ENCODE measurements around the gene CLDN25. TPM values are rescaled to one million over a fixed set of nuclear protein-coding genes. Genes with fewer than 3 reads are reported as not detected.

CLDN25 gene
- total RNA-seq, 1 experiment from 2014 or later: not detected

DNA sequence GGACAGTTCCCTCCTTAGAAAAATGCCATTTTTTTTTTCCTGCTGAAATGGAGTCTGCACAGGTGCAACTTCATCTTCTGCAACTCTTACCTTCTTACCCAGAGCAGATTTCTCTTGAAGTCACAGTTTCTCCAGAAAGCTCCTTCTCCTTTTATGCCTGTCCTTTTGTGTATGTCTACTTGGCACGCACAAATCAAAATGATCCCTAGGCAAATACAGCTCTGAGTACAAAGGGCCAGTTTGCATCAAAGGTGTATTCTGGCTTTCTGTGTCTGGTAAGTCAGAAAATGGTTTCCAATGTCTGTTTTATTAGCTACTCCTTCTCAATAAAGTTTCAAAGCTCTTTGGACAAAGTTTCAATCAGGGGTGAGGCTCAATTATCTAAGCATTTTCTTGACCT is 2.5 kb downstream of the CLDN25 start:
- Histone ChIP-seq H3K36me3 (ENCODE audit: control insufficient read depth in 1 of 2, insufficient read depth in 2 of 2, low read length in 2 of 2) (no peaks in the 10 kb centered on the region), H3K79me2 (ENCODE audit: insufficient read depth, low read length) (no peaks in the 10 kb centered on the region), H3K27me3 (ENCODE audit: insufficient read depth, low read length) (no peaks in the 10 kb centered on the region), H3K4me3 (replicated peaks in 1 of 2; ENCODE audit: low read depth in 1 of 2, low read length in 2 of 2) (no peak overlapping the region), H3K9me3 (ENCODE audit: control insufficient read depth in 1 of 2, insufficient read depth in 1 of 2, low read depth in 1 of 2, low read length in 2 of 2) (no peaks in the 10 kb centered on the region), H3K4me1 (ENCODE audit: control insufficient read depth in 1 of 2, insufficient read depth in 2 of 2, low read length in 2 of 2) (peaks cover 0 to 4% of the 10 kb centered on the region in 2 experiments; a peak in 1 of 4 replicates), H2AFZ (ENCODE audit: low read depth, low read length, poor library complexity, severe bottlenecking) (no peak overlapping the region), H3K27ac (ENCODE audit: low read depth, low read length) (no peak overlapping the region), H3K9me2 (ENCODE audit: insufficient read depth) (no peaks in the 10 kb centered on the region), H3K4me2 (ENCODE audit: low read length) (no peak overlapping the region), H4K20me1 (ENCODE audit: insufficient read depth) (no peaks in the 10 kb centered on the region), H3K9ac (ENCODE audit: low read length) (no peak overlapping the region)
- ChIA-PET RAD21 (ENCODE audit: low non-redundant PET in 1 of 2, low total read pairs in 2 of 2, uncharacterized antibody in 2 of 2, unreplicated experiment in 2 of 2) (no interaction called here), POLR2A (no interaction called here), CTCF (interaction anchor here (1.6 to 1.9 kb wide), 2 partner anchors 9 to 14 kb away, joined by 3 to 6 read pairs; partner anchors contain the start of gene ZW10)
- ATAC-seq (no peak), DNase-seq (ENCODE audit: low read depth, low spot score) (no peak)
- BruUV-seq (replicated peaks): no TSS peak
- TF ChIP-seq, protein P1, sequence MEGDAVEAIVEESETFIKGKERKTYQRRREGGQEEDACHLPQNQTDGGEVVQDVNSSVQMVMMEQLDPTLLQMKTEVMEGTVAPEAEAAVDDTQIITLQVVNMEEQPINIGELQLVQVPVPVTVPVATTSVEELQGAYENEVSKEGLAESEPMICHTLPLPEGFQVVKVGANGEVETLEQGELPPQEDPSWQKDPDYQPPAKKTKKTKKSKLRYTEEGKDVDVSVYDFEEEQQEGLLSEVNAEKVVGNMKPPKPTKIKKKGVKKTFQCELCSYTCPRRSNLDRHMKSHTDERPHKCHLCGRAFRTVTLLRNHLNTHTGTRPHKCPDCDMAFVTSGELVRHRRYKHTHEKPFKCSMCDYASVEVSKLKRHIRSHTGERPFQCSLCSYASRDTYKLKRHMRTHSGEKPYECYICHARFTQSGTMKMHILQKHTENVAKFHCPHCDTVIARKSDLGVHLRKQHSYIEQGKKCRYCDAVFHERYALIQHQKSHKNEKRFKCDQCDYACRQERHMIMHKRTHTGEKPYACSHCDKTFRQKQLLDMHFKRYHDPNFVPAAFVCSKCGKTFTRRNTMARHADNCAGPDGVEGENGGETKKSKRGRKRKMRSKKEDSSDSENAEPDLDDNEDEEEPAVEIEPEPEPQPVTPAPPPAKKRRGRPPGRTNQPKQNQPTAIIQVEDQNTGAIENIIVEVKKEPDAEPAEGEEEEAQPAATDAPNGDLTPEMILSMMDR (IDR thresholded peaks at IDR 0.05 in 2 of 3, conservative IDR thresholded peaks at IDR 0.05 in 1 of 3; ENCODE audit: borderline replicate concordance in 1 of 3, insufficient read depth in 1 of 3, low read depth in 2 of 3, low read length in 2 of 3): no peak
- TF ChIP-seq SIN3A (IDR thresholded peaks at IDR 0.05; ENCODE audit: low read depth) (no peak), RAD21 (IDR thresholded peaks at IDR 0.05; ENCODE audit: low read depth) (no peak), TCF7L2 (IDR thresholded peaks at IDR 0.05; ENCODE audit: borderline replicate concordance, extremely low read depth, insufficient read depth, insufficient read length) (no peak), JUND (IDR thresholded peaks at IDR 0.05) (no peak), FOSL1 (IDR thresholded peaks at IDR 0.05; ENCODE audit: low read depth) (no peak), EGR1 (IDR thresholded peaks at IDR 0.05; ENCODE audit: low read depth) (no peak), SP1 (IDR thresholded peaks at IDR 0.05; ENCODE audit: low read depth) (no peak), EZH2phosphoT487 (IDR thresholded peaks at IDR 0.05; ENCODE audit: borderline replicate concordance) (no peak), ZFX (IDR thresholded peaks at IDR 0.05) (no peak), YY1 (IDR thresholded peaks at IDR 0.05; ENCODE audit: extremely low read depth, insufficient replicate concordance, low read depth, low read length) (no peak), ZNF274 (IDR thresholded peaks at IDR 0.05; ENCODE audit: low read depth, low read length) (no peak), EZH2 (IDR thresholded peaks at IDR 0.05) (no peak), POLR2AphosphoS5 (IDR thresholded peaks at IDR 0.05; ENCODE audit: low read depth, low read length) (no peak), CEBPB (IDR thresholded peaks at IDR 0.05; ENCODE audit: low read depth) (no peak), ELF1 (IDR thresholded peaks at IDR 0.05; ENCODE audit: borderline replicate concordance, low read depth) (no peak), CBX3 (IDR thresholded peaks at IDR 0.05; ENCODE audit: low read depth) (no peak)
- TF ChIP-seq, protein P2, sequence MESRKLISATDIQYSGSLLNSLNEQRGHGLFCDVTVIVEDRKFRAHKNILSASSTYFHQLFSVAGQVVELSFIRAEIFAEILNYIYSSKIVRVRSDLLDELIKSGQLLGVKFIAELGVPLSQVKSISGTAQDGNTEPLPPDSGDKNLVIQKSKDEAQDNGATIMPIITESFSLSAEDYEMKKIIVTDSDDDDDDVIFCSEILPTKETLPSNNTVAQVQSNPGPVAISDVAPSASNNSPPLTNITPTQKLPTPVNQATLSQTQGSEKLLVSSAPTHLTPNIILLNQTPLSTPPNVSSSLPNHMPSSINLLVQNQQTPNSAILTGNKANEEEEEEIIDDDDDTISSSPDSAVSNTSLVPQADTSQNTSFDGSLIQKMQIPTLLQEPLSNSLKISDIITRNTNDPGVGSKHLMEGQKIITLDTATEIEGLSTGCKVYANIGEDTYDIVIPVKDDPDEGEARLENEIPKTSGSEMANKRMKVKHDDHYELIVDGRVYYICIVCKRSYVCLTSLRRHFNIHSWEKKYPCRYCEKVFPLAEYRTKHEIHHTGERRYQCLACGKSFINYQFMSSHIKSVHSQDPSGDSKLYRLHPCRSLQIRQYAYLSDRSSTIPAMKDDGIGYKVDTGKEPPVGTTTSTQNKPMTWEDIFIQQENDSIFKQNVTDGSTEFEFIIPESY (IDR thresholded peaks at IDR 0.05; ENCODE audit: extremely low read depth, insufficient replicate concordance, low read length): no peak
- TF ChIP-seq, protein P3, sequence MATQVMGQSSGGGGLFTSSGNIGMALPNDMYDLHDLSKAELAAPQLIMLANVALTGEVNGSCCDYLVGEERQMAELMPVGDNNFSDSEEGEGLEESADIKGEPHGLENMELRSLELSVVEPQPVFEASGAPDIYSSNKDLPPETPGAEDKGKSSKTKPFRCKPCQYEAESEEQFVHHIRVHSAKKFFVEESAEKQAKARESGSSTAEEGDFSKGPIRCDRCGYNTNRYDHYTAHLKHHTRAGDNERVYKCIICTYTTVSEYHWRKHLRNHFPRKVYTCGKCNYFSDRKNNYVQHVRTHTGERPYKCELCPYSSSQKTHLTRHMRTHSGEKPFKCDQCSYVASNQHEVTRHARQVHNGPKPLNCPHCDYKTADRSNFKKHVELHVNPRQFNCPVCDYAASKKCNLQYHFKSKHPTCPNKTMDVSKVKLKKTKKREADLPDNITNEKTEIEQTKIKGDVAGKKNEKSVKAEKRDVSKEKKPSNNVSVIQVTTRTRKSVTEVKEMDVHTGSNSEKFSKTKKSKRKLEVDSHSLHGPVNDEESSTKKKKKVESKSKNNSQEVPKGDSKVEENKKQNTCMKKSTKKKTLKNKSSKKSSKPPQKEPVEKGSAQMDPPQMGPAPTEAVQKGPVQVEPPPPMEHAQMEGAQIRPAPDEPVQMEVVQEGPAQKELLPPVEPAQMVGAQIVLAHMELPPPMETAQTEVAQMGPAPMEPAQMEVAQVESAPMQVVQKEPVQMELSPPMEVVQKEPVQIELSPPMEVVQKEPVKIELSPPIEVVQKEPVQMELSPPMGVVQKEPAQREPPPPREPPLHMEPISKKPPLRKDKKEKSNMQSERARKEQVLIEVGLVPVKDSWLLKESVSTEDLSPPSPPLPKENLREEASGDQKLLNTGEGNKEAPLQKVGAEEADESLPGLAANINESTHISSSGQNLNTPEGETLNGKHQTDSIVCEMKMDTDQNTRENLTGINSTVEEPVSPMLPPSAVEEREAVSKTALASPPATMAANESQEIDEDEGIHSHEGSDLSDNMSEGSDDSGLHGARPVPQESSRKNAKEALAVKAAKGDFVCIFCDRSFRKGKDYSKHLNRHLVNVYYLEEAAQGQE (IDR thresholded peaks at IDR 0.05; ENCODE audit: low read depth): no peak
- intact Hi-C loops (cut with micrococcal nuclease): no loop called here
